HEK293 (cell line): ENCODE data around the gene FBRSL1.

Experiments
- CTCF ChIA-PET: fragments of 350-600 bp; formaldehyde crosslinking; extraction: SDS; loops from one replicate; lab custom pipeline; 2021; ENCODE audit warnings: antibody characterized with exemption; lab: Yijun Ruan, JAX
- POLR2A ChIA-PET: fragments of 300-600 bp; formaldehyde crosslinking; extraction: SDS; loops from one replicate; lab custom pipeline; 2020; ENCODE audit warnings: antibody characterized with exemption, inconsistent platforms; lab: Yijun Ruan, JAX
- H3K27ac ChIP-seq: fragments of 200-500 bp; sonication (Bioruptor generic); 2 replicates; pipeline ENCODE4 v1.5.1; 2014; ENCODE audit warnings: low read depth, low read length, control low read depth, inconsistent platforms; ENCODE audit errors: extremely low read depth
- H3K36me3 ChIP-seq, 2 experiments: fragments of 200-500 bp in 1 of 2; sonication (Bioruptor generic) in 1 of 2; 1 replicate in 1 of 2; 2 replicates in 1 of 2; pipeline ENCODE4 v1.5.1; 2014 to 2017; ENCODE audit warnings: inconsistent platforms in 2 of 2, low read length in 2 of 2; ENCODE audit not compliant: control insufficient read depth in 2 of 2, insufficient read depth in 1 of 2
- H3K4me1 ChIP-seq: fragments of 200-500 bp; sonication (Bioruptor generic); 2 replicates; pipeline ENCODE4 v1.5.1; 2014; ENCODE audit warnings: mild to moderate bottlenecking, low read length, inconsistent platforms; ENCODE audit not compliant: control insufficient read depth, insufficient read depth
- H3K4me3 ChIP-seq: 2 replicates; pipeline ENCODE4 v1.5.1; 2011; ENCODE audit warnings: low read depth, mild to moderate bottlenecking, control low read depth, low read length, moderate library complexity
- H3K9me3 ChIP-seq: fragments of 200-500 bp; sonication (Bioruptor generic); 2 replicates; pipeline ENCODE4 v1.5.1; 2014; ENCODE audit warnings: low read depth, low read length, inconsistent platforms; ENCODE audit not compliant: control insufficient read depth, insufficient read depth
- EGR2 ChIP-seq: fragments of 450-650 bp; formaldehyde crosslinking; IDR thresholded peaks from 2 replicates; pipeline ENCODE4 v1.5.1; 2016; ENCODE audit warnings: low read depth, missing biosample characterization, missing genetic modification characterization
- PRDM1 ChIP-seq: fragments of 450-650 bp; formaldehyde crosslinking; IDR thresholded peaks from 2 replicates; pipeline ENCODE4; 2016; ENCODE audit warnings: missing biosample characterization, missing genetic modification characterization
- TRIM28 ChIP-seq: IDR thresholded peaks from 2 replicates; pipeline ENCODE4 v1.6.1; 2011; ENCODE audit warnings: low read length, control low read depth, borderline replicate concordance
- ZBTB21 ChIP-seq: fragments of 450-650 bp; formaldehyde crosslinking; IDR thresholded peaks from 2 replicates; pipeline ENCODE4 v1.5.1; 2017; ENCODE audit warnings: missing biosample characterization, missing genetic modification characterization
- ZBTB7A ChIP-seq: fragments of 450-650 bp; formaldehyde crosslinking; IDR thresholded peaks from 2 replicates; pipeline ENCODE4 v1.5.1; 2016; ENCODE audit warnings: low read depth, missing biosample characterization, missing genetic modification characterization
- ZFP37 ChIP-seq: fragments of 450-650 bp; formaldehyde crosslinking; IDR thresholded peaks from 2 replicates; pipeline ENCODE4 v1.5.1; 2016; ENCODE audit warnings: missing biosample characterization, missing genetic modification characterization
- ZNF10 ChIP-seq: fragments of 450-650 bp; formaldehyde crosslinking; IDR thresholded peaks from 2 replicates; pipeline ENCODE4 v1.5.1; 2017; ENCODE audit warnings: missing biosample characterization, missing genetic modification characterization
- ZNF146 ChIP-seq: fragments of 450-650 bp; formaldehyde crosslinking; IDR thresholded peaks from 2 replicates; pipeline ENCODE4 v1.5.1; 2016; ENCODE audit warnings: missing biosample characterization, missing genetic modification characterization
- ZNF169 ChIP-seq: fragments of 450-650 bp; formaldehyde crosslinking; IDR thresholded peaks from 2 replicates; pipeline ENCODE4 v1.5.1; 2016; ENCODE audit warnings: missing biosample characterization, missing genetic modification characterization
- ZNF266 ChIP-seq: fragments of 450-650 bp; formaldehyde crosslinking; IDR thresholded peaks from 2 replicates; pipeline ENCODE4 v1.5.1; 2016; ENCODE audit warnings: missing biosample characterization, missing genetic modification characterization, low read depth
- ZNF433 ChIP-seq: fragments of 450-650 bp; formaldehyde crosslinking; IDR thresholded peaks from 2 replicates; pipeline ENCODE4 v1.5.1; 2016; ENCODE audit warnings: missing biosample characterization, missing genetic modification characterization, low read depth
- ZNF473 ChIP-seq: fragments of 450-650 bp; formaldehyde crosslinking; IDR thresholded peaks from 2 replicates; pipeline ENCODE4 v1.5.1; 2017; ENCODE audit warnings: missing biosample characterization, missing genetic modification characterization
- ZNF501 ChIP-seq: fragments of 450-650 bp; formaldehyde crosslinking; IDR thresholded peaks from 2 replicates; pipeline ENCODE4 v1.5.1; 2016; ENCODE audit warnings: missing biosample characterization, missing genetic modification characterization
- ZNF530 ChIP-seq: fragments of 450-650 bp; formaldehyde crosslinking; IDR thresholded peaks from 2 replicates; pipeline ENCODE4 v1.5.1; 2016; ENCODE audit warnings: low read depth, missing biosample characterization, missing genetic modification characterization
- ZNF585B ChIP-seq: fragments of 450-650 bp; formaldehyde crosslinking; IDR thresholded peaks from 2 replicates; pipeline ENCODE4 v1.5.1; 2016; ENCODE audit warnings: missing biosample characterization, missing genetic modification characterization
- ZNF623 ChIP-seq: fragments of 450-650 bp; formaldehyde crosslinking; IDR thresholded peaks from 2 replicates; pipeline ENCODE4 v1.5.1; 2016; ENCODE audit warnings: missing biosample characterization, missing genetic modification characterization
- ZNF670 ChIP-seq: fragments of 450-650 bp; formaldehyde crosslinking; IDR thresholded peaks from 2 replicates; pipeline ENCODE4 v1.5.1; 2016; ENCODE audit warnings: missing biosample characterization, missing genetic modification characterization, low read depth
- ZNF747 ChIP-seq: fragments of 450-650 bp; formaldehyde crosslinking; IDR thresholded peaks from 2 replicates; pipeline ENCODE4 v1.5.1; 2016; ENCODE audit warnings: missing biosample characterization, missing genetic modification characterization
- ZXDB ChIP-seq: fragments of 450-650 bp; formaldehyde crosslinking; IDR thresholded peaks from 2 replicates; pipeline ENCODE4 v1.5.1; 2016; ENCODE audit warnings: missing biosample characterization, missing genetic modification characterization
- TF ChIP-seq, protein P1 (sequence below): IDR thresholded peaks from 2 replicates; pipeline ENCODE4 v1.6.1; 2011; ENCODE audit warnings: mild to moderate bottlenecking, low read depth, low read length, borderline replicate concordance
- TF ChIP-seq, protein P2 (sequence below): fragments of 450-650 bp; formaldehyde crosslinking; IDR thresholded peaks from 2 replicates; pipeline ENCODE4 v1.5.1; 2016; ENCODE audit warnings: missing biosample characterization, missing genetic modification characterization, low read depth
- TF ChIP-seq, protein P3 (sequence below): fragments of 450-650 bp; formaldehyde crosslinking; IDR thresholded peaks from 2 replicates; pipeline ENCODE4 v1.5.1; 2016; ENCODE audit warnings: missing biosample characterization, missing genetic modification characterization
- TF ChIP-seq, protein P4 (sequence below): fragments of 450-650 bp; IDR thresholded peaks from 2 replicates; pipeline ENCODE4 v1.5.1; 2018; ENCODE audit warnings: missing biosample characterization, mild to moderate bottlenecking, missing genetic modification characterization

FBRSL1 gene

DNA sequence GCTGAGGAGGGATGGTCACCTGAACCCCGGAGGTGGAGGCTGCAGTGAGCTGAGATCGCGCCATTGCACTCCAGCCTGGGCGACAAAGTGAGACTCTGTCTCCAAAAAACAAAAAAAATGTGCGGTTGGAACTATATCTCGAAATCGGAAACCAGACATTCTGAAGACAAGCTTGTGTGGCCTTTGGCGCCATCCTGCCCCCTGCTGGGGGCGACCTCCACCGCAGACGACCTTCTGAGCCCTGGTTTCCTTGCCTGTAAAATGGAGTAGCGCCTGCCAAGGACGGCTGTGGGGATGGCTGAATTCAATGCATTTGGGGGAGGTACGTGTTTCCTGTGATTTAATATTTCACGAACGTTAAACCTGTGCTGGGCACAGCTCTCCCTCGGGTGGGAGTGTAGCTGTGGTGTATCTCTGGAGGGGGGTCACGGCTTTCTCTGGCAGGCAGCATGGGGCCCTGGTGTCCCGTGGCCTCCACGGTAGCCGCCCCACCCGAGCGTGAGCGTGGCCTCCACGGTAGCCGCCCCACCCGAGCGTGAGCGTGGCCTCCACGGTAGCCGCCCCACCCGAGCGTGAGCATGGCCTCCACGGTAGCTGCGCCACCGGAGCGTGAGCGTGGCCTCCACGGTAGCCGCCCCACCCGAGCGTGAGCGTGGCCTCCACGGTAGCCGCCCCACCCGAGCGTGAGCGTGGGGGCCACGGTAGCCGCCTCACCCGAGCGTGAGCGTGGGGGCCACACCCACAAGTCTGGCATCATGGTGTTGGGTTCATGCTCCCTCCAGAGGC lies 65.1 kb downstream of the FBRSL1 start:
- POLR2A ChIA-PET: no interaction called here
- CTCF ChIA-PET: interaction anchor here (0.6 to 1.3 kb wide), 5 partner anchors 9 to 140 kb away, joined by 3 to 6 read pairs (median 3); no protein-coding TSS in a partner anchor

DNA sequence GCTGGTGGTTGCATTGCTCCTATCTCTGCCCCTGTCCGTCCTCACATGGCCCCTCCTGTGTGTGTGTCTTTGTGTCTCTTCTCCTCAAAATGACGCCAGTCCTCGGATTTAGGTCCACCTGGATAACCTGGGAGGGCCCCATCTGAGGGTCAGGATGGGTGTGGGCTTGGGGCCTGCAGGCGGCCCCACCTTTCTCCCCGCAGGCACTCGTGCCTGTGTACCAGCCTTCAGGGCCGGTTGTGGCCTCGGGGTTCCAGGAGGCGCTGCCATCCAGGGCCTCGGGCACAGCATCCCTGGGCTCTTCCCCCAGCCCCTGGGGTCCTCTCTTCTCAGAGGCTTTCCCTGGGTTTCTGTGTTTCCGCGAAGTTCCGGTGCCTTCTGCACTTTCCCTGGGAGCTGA lies 65.7 kb downstream of the FBRSL1 start:
- Histone ChIP-seq H3K27ac (no peak overlapping the region), H3K36me3 (no peaks in the 10 kb centered on the region), H3K4me1 (no peaks in the 10 kb centered on the region), H3K9me3 (no peaks in the 10 kb centered on the region), H3K4me3 (no peak overlapping the region)
- no peak for TF ChIP-seq ZNF10
- no peak for TF ChIP-seq ZFP37 (tag by site-specific recombination)
- no peak for TF ChIP-seq PRDM1 (tag by site-specific recombination)
- POLR2A ChIA-PET: no interaction called here
- CTCF ChIA-PET: interaction anchor here (1.2 to 1.3 kb wide), 2 partner anchors 9 to 141 kb away, joined by 3 to 6 read pairs; no protein-coding TSS in a partner anchor

More for the DNA sequence above, 65.1 kb downstream of the FBRSL1 start:
- Histone ChIP-seq H3K27ac (no peak overlapping the region), H3K4me1 (no peaks in the 10 kb centered on the region), H3K36me3 (no peaks in the 10 kb centered on the region), H3K4me3 (no peak overlapping the region), H3K9me3 (no peaks in the 10 kb centered on the region)
- TF ChIP-seq, protein P1, sequence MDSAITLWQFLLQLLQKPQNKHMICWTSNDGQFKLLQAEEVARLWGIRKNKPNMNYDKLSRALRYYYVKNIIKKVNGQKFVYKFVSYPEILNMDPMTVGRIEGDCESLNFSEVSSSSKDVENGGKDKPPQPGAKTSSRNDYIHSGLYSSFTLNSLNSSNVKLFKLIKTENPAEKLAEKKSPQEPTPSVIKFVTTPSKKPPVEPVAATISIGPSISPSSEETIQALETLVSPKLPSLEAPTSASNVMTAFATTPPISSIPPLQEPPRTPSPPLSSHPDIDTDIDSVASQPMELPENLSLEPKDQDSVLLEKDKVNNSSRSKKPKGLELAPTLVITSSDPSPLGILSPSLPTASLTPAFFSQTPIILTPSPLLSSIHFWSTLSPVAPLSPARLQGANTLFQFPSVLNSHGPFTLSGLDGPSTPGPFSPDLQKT: no peak
- TF ChIP-seq ZNF501 (tag by site-specific recombination): no peak
- TF ChIP-seq ZXDB (tag by site-specific recombination): no peak
- TF ChIP-seq ZNF670 (tag by site-specific recombination): no peak
- TF ChIP-seq ZNF169: no peak

DNA sequence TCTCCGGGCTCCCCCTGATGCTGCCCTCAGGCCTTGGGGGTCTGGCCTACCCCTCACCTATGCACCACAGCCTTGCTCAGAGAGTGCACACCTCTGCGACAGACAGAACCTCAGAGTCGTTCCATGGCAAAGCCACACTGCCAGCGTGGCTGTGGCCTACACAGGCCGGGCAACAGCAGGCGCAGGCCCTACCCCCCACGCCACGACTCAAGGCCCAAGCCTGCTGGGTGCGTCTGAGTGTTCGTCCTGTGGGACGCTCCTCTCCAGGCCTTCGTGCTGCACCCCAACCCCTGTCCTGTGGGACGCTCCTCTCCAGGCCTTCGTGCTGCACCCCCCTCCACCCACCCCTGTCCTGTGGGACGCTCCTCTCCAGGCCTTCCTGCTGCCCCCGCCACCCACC lies 66.3 kb downstream of the FBRSL1 start:
- H3K36me3 ChIP-seq: no peaks in the 10 kb centered on the region
- H3K27ac ChIP-seq: no peak overlapping the region
- POLR2A ChIA-PET: no interaction called here
- no peaks in the 10 kb centered on the region for H3K9me3 ChIP-seq
- CTCF ChIA-PET: no interaction called here
- TF ChIP-seq ZBTB21 (tag by site-specific recombination): no peak
- TF ChIP-seq ZNF623: no peak
- TF ChIP-seq ZNF585B (tag by site-specific recombination): no peak
- TF ChIP-seq ZNF473 (tag by site-specific recombination): no peak
- H3K4me1 ChIP-seq: no peaks in the 10 kb centered on the region
- no peak overlapping the region for H3K4me3 ChIP-seq

DNA sequence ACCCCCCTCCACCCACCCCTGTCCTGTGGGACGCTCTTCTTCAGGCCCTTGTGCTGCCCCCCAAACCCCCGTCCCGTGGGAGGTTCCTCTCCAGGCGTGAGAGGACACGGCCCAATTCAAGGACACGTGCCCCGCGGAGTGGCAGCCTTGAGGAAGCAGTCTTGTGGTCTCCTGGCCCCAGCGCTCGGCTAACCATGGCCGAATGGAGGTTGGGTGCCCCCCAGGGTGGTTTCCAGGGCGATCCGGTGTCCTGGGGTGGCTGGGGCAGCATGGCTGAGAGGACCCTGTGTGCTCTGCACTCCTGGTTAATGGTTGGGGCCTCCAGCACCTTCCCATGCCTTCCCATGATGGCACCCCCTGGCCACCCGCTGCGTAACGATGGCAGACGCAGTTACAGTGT lies 66.8 kb downstream of the FBRSL1 start:
- no peak overlapping the region for H3K27ac ChIP-seq
- ChIA-PET CTCF (no interaction called here), POLR2A (no interaction called here)
- no peaks in the 10 kb centered on the region for H3K36me3 ChIP-seq
- no peak overlapping the region for H3K4me3 ChIP-seq
- no peaks in the 10 kb centered on the region for H3K9me3 ChIP-seq
- peaks cover 4% of the 10 kb centered on the region for H3K4me1 ChIP-seq
- TF ChIP-seq ZBTB7A (no peak), ZNF266 (tag by site-specific recombination) (no peak), ZNF747 (tag by site-specific recombination) (no peak), TRIM28 (no peak), EGR2 (tag by site-specific recombination) (no peak), ZNF433 (tag by site-specific recombination) (no peak), ZNF146 (tag by site-specific recombination) (no peak), ZNF530 (tag by site-specific recombination) (no peak)
- TF ChIP-seq, protein P2, sequence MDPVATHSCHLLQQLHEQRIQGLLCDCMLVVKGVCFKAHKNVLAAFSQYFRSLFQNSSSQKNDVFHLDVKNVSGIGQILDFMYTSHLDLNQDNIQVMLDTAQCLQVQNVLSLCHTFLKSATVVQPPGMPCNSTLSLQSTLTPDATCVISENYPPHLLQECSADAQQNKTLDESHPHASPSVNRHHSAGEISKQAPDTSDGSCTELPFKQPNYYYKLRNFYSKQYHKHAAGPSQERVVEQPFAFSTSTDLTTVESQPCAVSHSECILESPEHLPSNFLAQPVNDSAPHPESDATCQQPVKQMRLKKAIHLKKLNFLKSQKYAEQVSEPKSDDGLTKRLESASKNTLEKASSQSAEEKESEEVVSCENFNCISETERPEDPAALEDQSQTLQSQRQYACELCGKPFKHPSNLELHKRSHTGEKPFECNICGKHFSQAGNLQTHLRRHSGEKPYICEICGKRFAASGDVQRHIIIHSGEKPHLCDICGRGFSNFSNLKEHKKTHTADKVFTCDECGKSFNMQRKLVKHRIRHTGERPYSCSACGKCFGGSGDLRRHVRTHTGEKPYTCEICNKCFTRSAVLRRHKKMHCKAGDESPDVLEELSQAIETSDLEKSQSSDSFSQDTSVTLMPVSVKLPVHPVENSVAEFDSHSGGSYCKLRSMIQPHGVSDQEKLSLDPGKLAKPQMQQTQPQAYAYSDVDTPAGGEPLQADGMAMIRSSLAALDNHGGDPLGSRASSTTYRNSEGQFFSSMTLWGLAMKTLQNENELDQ (tag by site-specific recombination): no peak
- TF ChIP-seq, protein P3, sequence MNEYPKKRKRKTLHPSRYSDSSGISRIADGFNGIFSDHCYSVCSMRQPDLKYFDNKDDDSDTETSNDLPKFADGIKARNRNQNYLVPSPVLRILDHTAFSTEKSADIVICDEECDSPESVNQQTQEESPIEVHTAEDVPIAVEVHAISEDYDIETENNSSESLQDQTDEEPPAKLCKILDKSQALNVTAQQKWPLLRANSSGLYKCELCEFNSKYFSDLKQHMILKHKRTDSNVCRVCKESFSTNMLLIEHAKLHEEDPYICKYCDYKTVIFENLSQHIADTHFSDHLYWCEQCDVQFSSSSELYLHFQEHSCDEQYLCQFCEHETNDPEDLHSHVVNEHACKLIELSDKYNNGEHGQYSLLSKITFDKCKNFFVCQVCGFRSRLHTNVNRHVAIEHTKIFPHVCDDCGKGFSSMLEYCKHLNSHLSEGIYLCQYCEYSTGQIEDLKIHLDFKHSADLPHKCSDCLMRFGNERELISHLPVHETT (tag by site-specific recombination): no peak
- TF ChIP-seq, protein P4, sequence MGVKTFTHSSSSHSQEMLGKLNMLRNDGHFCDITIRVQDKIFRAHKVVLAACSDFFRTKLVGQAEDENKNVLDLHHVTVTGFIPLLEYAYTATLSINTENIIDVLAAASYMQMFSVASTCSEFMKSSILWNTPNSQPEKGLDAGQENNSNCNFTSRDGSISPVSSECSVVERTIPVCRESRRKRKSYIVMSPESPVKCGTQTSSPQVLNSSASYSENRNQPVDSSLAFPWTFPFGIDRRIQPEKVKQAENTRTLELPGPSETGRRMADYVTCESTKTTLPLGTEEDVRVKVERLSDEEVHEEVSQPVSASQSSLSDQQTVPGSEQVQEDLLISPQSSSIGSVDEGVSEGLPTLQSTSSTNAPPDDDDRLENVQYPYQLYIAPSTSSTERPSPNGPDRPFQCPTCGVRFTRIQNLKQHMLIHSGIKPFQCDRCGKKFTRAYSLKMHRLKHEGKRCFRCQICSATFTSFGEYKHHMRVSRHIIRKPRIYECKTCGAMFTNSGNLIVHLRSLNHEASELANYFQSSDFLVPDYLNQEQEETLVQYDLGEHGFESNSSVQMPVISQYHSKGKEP (tag by site-specific recombination): no peak
